ENCODE measurements around the gene OPHN1.

Gene OPHN1

DNA sequence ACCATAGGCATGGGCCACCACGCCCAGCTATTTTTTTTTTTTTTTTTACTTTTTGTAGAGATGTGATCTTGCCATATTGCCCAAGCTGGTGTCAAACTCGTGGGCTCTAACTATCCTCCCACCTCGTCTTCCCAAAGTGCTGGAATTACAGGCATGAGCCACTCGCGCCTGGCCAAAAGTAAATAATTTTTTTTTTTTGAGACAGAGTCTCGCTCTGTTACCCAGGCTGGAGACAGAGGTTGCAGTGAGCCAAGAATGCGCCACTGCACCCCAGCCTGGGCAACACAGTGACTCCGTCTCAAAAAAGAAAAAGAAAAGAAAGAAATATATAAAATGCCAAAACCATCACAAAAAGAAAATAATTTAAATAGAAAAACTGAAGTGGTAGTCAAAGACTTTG is 18.4 kb upstream of the OPHN1 start:
- Histone ChIP-seq H3K9ac (ENCODE audit: low read depth in 1 of 2, low read length in 2 of 2) (no peak overlapping the region), H3K9me3 (ENCODE audit: control insufficient read depth in 1 of 2, low read length in 2 of 2) (no peaks in the 10 kb centered on the region), H3K4me1 (ENCODE audit: control insufficient read depth in 1 of 2, insufficient read depth in 2 of 2, low read length in 2 of 2) (no peaks in the 10 kb centered on the region), H3K27me3 (ENCODE audit: control insufficient read depth in 1 of 2, insufficient read depth in 2 of 2, low read length in 2 of 2) (no peaks in the 10 kb centered on the region), H3K36me3 (ENCODE audit: control insufficient read depth in 1 of 2, insufficient read depth in 2 of 2, low read length in 2 of 2) (no peaks in the 10 kb centered on the region), H3K4me3 (ENCODE audit: low read depth in 1 of 2, low read length in 2 of 2) (no peak overlapping the region), H3K27ac (ENCODE audit: low read depth, low read length) (no peak overlapping the region)

DNA sequence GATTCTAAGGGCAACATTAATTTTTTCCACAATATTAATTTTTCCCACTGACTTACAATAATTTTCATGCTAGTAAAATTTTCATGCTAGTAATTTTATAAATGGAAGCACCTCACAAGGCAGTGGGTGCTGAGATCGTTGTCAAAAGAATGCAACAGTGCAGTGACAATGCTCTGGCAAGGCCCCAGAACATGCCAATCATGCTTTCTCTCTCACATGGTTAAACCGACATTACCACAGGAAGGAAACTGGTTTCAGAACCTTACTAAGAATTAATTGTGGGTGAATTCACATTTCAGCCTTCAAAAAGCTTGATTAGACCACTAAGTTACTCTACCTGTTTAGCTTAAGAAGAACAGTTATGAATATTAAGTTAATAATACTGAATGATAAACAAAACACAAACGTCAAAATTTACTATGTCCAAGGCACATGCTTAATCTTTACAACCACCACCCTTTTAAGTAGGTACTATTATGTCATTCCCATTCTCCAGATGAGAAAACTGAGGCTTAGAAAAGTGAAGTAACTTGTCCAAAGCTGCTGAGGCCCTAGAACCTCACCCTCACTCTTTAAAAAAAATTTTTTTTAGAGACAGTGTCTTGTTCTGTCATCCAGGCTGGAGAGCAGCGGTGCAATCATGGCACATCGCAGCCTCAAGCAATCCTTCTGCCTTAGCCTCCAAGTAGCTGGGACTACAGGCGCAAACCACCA is 10.0 kb upstream of the OPHN1 start:
- Histone ChIP-seq H3K27ac (ENCODE audit: low read depth, low read length) (no peak overlapping the region), H3K9me3 (ENCODE audit: control insufficient read depth in 1 of 2, low read length in 2 of 2) (no peaks in the 10 kb centered on the region), H3K4me1 (ENCODE audit: control insufficient read depth in 1 of 2, insufficient read depth in 2 of 2, low read length in 2 of 2) (no peaks in the 10 kb centered on the region), H3K27me3 (ENCODE audit: control insufficient read depth in 1 of 2, insufficient read depth in 2 of 2, low read length in 2 of 2) (no peaks in the 10 kb centered on the region), H3K36me3 (ENCODE audit: control insufficient read depth in 1 of 2, insufficient read depth in 2 of 2, low read length in 2 of 2) (no peaks in the 10 kb centered on the region), H3K9ac (ENCODE audit: low read depth in 1 of 2, low read length in 2 of 2) (no peak overlapping the region), H3K4me3 (ENCODE audit: low read depth in 1 of 2, low read length in 2 of 2) (no peak overlapping the region)

DNA sequence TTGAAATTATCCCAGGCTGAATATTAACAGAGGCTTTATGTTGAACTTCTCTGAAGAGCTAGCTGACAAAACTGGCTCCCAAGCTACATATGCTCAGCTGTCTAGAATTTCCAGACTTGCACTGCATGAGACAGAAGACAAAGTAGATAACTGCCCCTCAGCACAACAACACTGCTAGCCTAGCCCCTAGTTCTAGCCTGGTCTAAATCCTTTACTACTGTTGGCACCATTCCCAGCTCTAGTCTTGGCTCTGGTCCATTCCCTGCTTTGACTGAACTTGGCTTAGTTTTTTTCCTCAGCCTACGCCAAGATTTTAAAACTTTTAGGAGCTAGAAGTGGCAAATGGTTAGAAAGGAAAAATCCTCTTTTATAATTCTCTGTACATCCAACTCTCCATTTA is 7.6 kb upstream of the OPHN1 start:
- Histone ChIP-seq H3K36me3 (ENCODE audit: control insufficient read depth in 1 of 2, insufficient read depth in 2 of 2, low read length in 2 of 2) (no peaks in the 10 kb centered on the region), H3K9ac (ENCODE audit: low read depth in 1 of 2, low read length in 2 of 2) (no peak overlapping the region), H3K9me3 (ENCODE audit: control insufficient read depth in 1 of 2, low read length in 2 of 2) (no peaks in the 10 kb centered on the region), H3K4me3 (ENCODE audit: low read depth in 1 of 2, low read length in 2 of 2) (no peak overlapping the region), H3K4me1 (ENCODE audit: control insufficient read depth in 1 of 2, insufficient read depth in 2 of 2, low read length in 2 of 2) (no peaks in the 10 kb centered on the region), H3K27me3 (ENCODE audit: control insufficient read depth in 1 of 2, insufficient read depth in 2 of 2, low read length in 2 of 2) (no peaks in the 10 kb centered on the region), H3K27ac (ENCODE audit: low read depth, low read length) (no peak overlapping the region)

DNA sequence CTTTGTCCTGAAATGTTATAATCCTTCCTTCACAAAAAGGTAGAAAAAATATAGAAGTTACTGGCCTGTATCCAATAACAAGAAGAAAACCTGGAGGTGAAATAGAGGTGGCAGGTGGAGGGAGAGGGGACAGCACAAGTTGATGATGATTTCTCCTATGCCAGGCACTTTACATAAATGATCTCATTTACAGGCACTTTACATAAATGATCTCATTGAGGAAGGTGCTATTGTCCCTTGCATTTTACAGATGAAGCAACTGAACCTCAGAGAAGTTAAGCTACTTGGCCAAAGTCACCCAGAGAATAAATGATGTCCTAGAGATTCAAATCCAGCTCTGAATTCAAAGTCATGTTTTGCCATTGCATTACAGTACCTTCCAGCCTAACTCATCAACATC is 7.1 kb upstream of the OPHN1 start:
- Histone ChIP-seq H3K9me3 (ENCODE audit: control insufficient read depth in 1 of 2, low read length in 2 of 2) (no peaks in the 10 kb centered on the region), H3K36me3 (ENCODE audit: control insufficient read depth in 1 of 2, insufficient read depth in 2 of 2, low read length in 2 of 2) (no peaks in the 10 kb centered on the region), H3K9ac (ENCODE audit: low read depth in 1 of 2, low read length in 2 of 2) (no peak overlapping the region), H3K27ac (ENCODE audit: low read depth, low read length) (no peak overlapping the region), H3K4me1 (ENCODE audit: control insufficient read depth in 1 of 2, insufficient read depth in 2 of 2, low read length in 2 of 2) (no peaks in the 10 kb centered on the region), H3K27me3 (ENCODE audit: control insufficient read depth in 1 of 2, insufficient read depth in 2 of 2, low read length in 2 of 2) (no peaks in the 10 kb centered on the region), H3K4me3 (ENCODE audit: low read depth in 1 of 2, low read length in 2 of 2) (no peak overlapping the region)

DNA sequence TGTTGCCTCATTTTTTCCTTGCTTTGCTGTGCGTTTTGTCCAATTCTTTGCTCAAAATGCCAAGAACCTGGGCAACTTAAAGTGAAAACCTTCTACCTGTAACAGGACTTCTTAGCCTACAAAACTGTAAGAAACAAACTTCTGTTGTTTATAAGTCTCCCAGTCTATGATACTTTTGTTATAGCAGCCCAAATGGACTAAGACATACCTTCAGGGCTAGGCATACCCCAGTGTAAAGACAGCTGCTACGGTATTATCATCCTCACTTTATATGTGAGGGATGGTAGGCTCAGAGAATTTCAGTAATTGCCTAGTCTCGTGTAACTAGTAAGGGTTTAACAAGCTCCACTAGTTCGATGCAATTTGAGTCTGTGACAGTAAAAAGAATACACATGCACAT is 6.0 kb upstream of the OPHN1 start:
- no peak overlapping the region for H3K27ac ChIP-seq (ENCODE audit: low read depth, low read length)
- H3K4me3 ChIP-seq (ENCODE audit: low read depth in 1 of 2, low read length in 2 of 2): no peak overlapping the region
- H3K9me3 ChIP-seq (ENCODE audit: control insufficient read depth in 1 of 2, low read length in 2 of 2): no peaks in the 10 kb centered on the region
- H3K27me3 ChIP-seq (ENCODE audit: control insufficient read depth in 1 of 2, insufficient read depth in 2 of 2, low read length in 2 of 2): no peaks in the 10 kb centered on the region
- no peaks in the 10 kb centered on the region for H3K4me1 ChIP-seq (ENCODE audit: control insufficient read depth in 1 of 2, insufficient read depth in 2 of 2, low read length in 2 of 2)
- no peak overlapping the region for H3K9ac ChIP-seq (ENCODE audit: low read depth in 1 of 2, low read length in 2 of 2)
- no peaks in the 10 kb centered on the region for H3K36me3 ChIP-seq (ENCODE audit: control insufficient read depth in 1 of 2, insufficient read depth in 2 of 2, low read length in 2 of 2)

DNA sequence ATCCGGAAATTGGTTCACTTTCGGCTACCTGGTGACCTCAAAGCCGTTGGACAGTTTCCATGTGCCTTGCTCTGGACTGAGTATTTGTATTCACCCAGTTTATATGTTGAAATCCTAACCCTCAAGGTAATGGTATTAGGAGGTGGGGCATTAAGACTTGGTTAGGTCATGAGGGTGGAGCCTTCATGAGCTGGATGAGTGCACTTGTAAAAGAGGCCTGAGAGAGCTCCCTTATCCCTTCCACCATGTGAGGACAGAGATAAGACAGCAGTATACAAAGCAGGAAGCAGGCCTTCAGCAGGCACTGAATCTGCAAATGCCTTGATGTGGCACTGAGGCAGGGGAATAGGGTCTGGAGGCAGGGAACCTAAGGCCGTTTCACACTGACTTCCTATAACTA is 5.3 kb upstream of the OPHN1 start:
- Histone ChIP-seq H3K9me3 (ENCODE audit: control insufficient read depth in 1 of 2, low read length in 2 of 2) (no peaks in the 10 kb centered on the region), H3K9ac (ENCODE audit: low read depth in 1 of 2, low read length in 2 of 2) (no peak overlapping the region), H3K27ac (ENCODE audit: low read depth, low read length) (no peak overlapping the region), H3K36me3 (ENCODE audit: control insufficient read depth in 1 of 2, insufficient read depth in 2 of 2, low read length in 2 of 2) (no peaks in the 10 kb centered on the region), H3K4me3 (ENCODE audit: low read depth in 1 of 2, low read length in 2 of 2) (no peak overlapping the region), H3K4me1 (ENCODE audit: control insufficient read depth in 1 of 2, insufficient read depth in 2 of 2, low read length in 2 of 2) (no peaks in the 10 kb centered on the region), H3K27me3 (ENCODE audit: control insufficient read depth in 1 of 2, insufficient read depth in 2 of 2, low read length in 2 of 2) (no peaks in the 10 kb centered on the region)

DNA sequence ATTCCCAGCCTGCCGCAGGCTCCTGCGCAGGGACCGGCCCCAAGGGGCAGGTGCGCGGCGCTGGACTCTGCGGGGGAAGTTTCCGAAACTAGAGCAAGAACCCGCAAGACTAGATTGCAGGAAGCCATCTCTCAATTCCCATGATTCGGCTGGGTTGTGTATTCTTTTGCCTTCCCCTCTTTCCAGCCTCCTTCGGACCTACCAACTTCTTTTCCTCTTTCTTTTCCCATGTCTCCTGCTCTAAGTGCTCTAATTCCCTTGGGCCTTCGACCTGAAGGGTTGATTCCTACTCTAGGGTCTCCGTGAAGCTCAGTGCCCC is 645 bp upstream of the OPHN1 start:
- H3K27me3 ChIP-seq (ENCODE audit: control insufficient read depth in 1 of 2, insufficient read depth in 2 of 2, low read length in 2 of 2): no peaks in the 10 kb centered on the region
- H3K9ac ChIP-seq (ENCODE audit: low read depth in 1 of 2, low read length in 2 of 2): peak overlapping the region; percentile 44 to 64
- H3K27ac ChIP-seq (ENCODE audit: low read depth, low read length): peak overlapping the region; percentile 70
- no peaks in the 10 kb centered on the region for H3K9me3 ChIP-seq (ENCODE audit: control insufficient read depth in 1 of 2, low read length in 2 of 2)
- peak overlapping the region; percentile 75 to 79 for H3K4me3 ChIP-seq (ENCODE audit: low read depth in 1 of 2, low read length in 2 of 2)
- H3K4me1 ChIP-seq (ENCODE audit: control insufficient read depth in 1 of 2, insufficient read depth in 2 of 2, low read length in 2 of 2): peaks cover 5 to 8% of the 10 kb centered on the region in 2 donors
- H3K36me3 ChIP-seq (ENCODE audit: control insufficient read depth in 1 of 2, insufficient read depth in 2 of 2, low read length in 2 of 2): no peaks in the 10 kb centered on the region

DNA sequence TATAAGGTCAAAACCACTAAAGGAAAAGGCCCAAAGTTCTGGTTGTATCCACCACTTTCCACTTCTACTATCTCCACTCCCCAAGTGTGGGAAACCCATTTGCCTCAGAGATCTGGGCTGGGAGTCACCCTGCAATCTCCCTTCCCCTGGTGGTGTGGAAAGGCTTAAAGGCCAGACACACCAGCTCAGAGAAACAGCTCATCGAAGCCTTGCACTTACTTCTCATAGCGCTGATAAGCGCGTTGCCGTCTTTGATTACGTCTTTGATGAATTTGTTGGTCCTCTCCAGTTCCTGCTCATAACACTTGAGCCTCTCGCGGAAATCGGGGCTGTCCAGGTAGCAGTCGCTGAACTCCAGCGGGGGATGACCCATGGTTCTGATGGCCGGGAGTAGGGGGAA is 647 bp downstream of the OPHN1 start:
- Histone ChIP-seq H3K4me1 (ENCODE audit: control insufficient read depth in 1 of 2, insufficient read depth in 2 of 2, low read length in 2 of 2) (peaks cover 5 to 8% of the 10 kb centered on the region in 2 donors), H3K9ac (ENCODE audit: low read depth in 1 of 2, low read length in 2 of 2) (peak overlapping the region; percentile 43 to 44), H3K27me3 (ENCODE audit: control insufficient read depth in 1 of 2, insufficient read depth in 2 of 2, low read length in 2 of 2) (no peaks in the 10 kb centered on the region), H3K9me3 (ENCODE audit: control insufficient read depth in 1 of 2, low read length in 2 of 2) (no peaks in the 10 kb centered on the region), H3K27ac (ENCODE audit: low read depth, low read length) (peak overlapping the region; percentile 70), H3K4me3 (ENCODE audit: low read depth in 1 of 2, low read length in 2 of 2) (peak overlapping the region; percentile 75 to 79), H3K36me3 (ENCODE audit: control insufficient read depth in 1 of 2, insufficient read depth in 2 of 2, low read length in 2 of 2) (no peaks in the 10 kb centered on the region)

DNA sequence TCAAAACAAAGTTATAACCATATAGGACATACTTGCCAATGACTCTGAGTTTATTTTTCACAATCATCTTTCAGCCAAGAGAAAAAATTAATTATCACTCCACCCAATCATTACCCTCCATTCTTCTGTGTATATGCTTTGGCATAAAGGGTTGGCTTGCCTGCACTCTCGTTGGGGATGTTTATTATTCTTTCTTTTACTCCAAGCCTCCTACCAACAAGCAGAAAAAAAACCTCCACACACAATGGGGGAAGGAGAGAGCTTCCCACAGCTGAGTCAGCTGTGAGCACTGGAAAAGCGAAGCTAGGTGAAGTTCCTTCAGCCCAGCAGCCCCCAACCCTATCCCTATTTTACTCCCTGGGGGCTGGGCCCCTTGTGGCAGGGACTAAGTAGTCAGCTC is 1.5 kb downstream of the OPHN1 start:
- Histone ChIP-seq H3K4me1 (ENCODE audit: control insufficient read depth in 1 of 2, insufficient read depth in 2 of 2, low read length in 2 of 2) (peaks cover 5 to 8% of the 10 kb centered on the region in 2 donors), H3K27ac (ENCODE audit: low read depth, low read length) (no peak overlapping the region), H3K9ac (ENCODE audit: low read depth in 1 of 2, low read length in 2 of 2) (no peak overlapping the region), H3K36me3 (ENCODE audit: control insufficient read depth in 1 of 2, insufficient read depth in 2 of 2, low read length in 2 of 2) (no peaks in the 10 kb centered on the region), H3K27me3 (ENCODE audit: control insufficient read depth in 1 of 2, insufficient read depth in 2 of 2, low read length in 2 of 2) (no peaks in the 10 kb centered on the region), H3K9me3 (ENCODE audit: control insufficient read depth in 1 of 2, low read length in 2 of 2) (no peaks in the 10 kb centered on the region), H3K4me3 (ENCODE audit: low read depth in 1 of 2, low read length in 2 of 2) (no peak overlapping the region)

DNA sequence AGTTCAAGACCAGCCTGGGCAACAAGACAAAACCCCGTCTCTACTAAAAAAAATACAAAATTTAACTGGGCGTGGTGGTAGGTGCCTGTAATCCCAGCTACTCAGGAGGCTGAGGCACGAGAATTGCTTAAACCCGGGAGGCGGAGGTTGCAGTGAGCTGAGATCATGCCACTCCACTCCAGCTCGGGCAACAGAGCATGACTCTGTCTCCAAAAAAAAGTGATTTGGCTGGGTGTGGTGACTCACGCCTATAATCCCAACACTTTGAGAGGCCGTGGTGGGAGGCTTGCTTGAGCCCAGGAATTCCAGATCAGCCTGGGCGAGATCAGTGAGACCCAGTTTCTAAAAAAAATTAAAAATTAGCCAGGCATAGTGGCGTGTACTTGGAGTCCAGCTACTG is 4.1 kb downstream of the OPHN1 start:
- Histone ChIP-seq H3K4me1 (ENCODE audit: control insufficient read depth in 1 of 2, insufficient read depth in 2 of 2, low read length in 2 of 2) (peaks cover 5 to 8% of the 10 kb centered on the region in 2 donors), H3K9ac (ENCODE audit: low read depth in 1 of 2, low read length in 2 of 2) (no peak overlapping the region), H3K9me3 (ENCODE audit: control insufficient read depth in 1 of 2, low read length in 2 of 2) (no peaks in the 10 kb centered on the region), H3K27me3 (ENCODE audit: control insufficient read depth in 1 of 2, insufficient read depth in 2 of 2, low read length in 2 of 2) (no peaks in the 10 kb centered on the region), H3K4me3 (ENCODE audit: low read depth in 1 of 2, low read length in 2 of 2) (no peak overlapping the region), H3K36me3 (ENCODE audit: control insufficient read depth in 1 of 2, insufficient read depth in 2 of 2, low read length in 2 of 2) (no peaks in the 10 kb centered on the region), H3K27ac (ENCODE audit: low read depth, low read length) (no peak overlapping the region)

DNA sequence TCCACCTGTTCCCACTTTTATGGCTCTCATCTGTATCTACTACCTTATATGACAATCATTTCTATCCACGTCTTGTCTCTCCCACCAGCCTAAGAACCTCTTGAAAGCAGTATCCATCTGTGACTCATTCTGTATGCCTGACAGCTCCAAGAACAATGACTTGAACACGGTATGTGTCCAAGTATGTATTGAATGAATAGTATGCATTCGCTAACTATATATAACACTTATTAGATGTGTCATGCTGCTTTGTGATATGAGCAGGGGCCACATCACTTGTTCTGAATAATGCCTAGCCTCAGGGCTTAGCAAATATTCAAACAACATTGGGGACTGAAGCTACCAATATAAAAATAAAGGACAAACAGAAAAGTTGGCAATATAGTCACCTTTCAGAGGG is 4.9 kb downstream of the OPHN1 start:
- H3K27me3 ChIP-seq (ENCODE audit: control insufficient read depth in 1 of 2, insufficient read depth in 2 of 2, low read length in 2 of 2): no peaks in the 10 kb centered on the region

More for the DNA sequence above, 4.9 kb downstream of the OPHN1 start:
- H3K9ac ChIP-seq (ENCODE audit: low read depth in 1 of 2, low read length in 2 of 2): no peak overlapping the region
- no peak overlapping the region for H3K27ac ChIP-seq (ENCODE audit: low read depth, low read length)
- H3K9me3 ChIP-seq (ENCODE audit: control insufficient read depth in 1 of 2, low read length in 2 of 2): no peaks in the 10 kb centered on the region
- H3K4me1 ChIP-seq (ENCODE audit: control insufficient read depth in 1 of 2, insufficient read depth in 2 of 2, low read length in 2 of 2): peaks cover 5 to 8% of the 10 kb centered on the region in 2 donors
- no peaks in the 10 kb centered on the region for H3K36me3 ChIP-seq (ENCODE audit: control insufficient read depth in 1 of 2, insufficient read depth in 2 of 2, low read length in 2 of 2)
- H3K4me3 ChIP-seq (ENCODE audit: low read depth in 1 of 2, low read length in 2 of 2): no peak overlapping the region
